ENCODE results near the gene THAP8.
"Not testable (repeated sequence)": the region's sequence is repeated elsewhere in the genome, so short reads cannot be mapped to it uniquely, and the experiment has no call there.

THAP8 gene

GRCh38 chr19:36054119-36054732 lies at the start of gene THAP8:
Gene THAP8, minus strand, starts transcription at chr19:36054285. Its CDS starts 68 bp downstream, at chr19:36054217.
- peak; percentile 98 to 99 for DNase-seq

- DNase-seq, result no peak
These were observed 49.0 kb upstream of the THAP8 start for GRCh38 chr19:36103040-36103626.

- no peak for DNase-seq
These were observed 47.7 kb upstream of the THAP8 start for GRCh38 chr19:36101550-36102327.

GRCh38 chr19:36100476-36100875 lies 46.4 kb upstream of the THAP8 start:
- DNase-seq, result peak in 1 of 2 donors; percentile 16

- DNase-seq, result no peak
These were observed 45.2 kb upstream of the THAP8 start for GRCh38 chr19:36099166-36099785.

- DNase-seq, result no peak
These were observed 43.0 kb upstream of the THAP8 start for GRCh38 chr19:36097036-36097435.

- DNase-seq, result no peak
These were observed 39.6 kb upstream of the THAP8 start for GRCh38 chr19:36093687-36094086.

GRCh38 chr19:36093146-36093662 lies 39.1 kb upstream of the THAP8 start:
- DNase-seq, result no peak

GRCh38 chr19:36092566-36092965 lies 38.5 kb upstream of the THAP8 start:
- no peak for DNase-seq

GRCh38 chr19:36090910-36091695 lies 37.0 kb upstream of the THAP8 start:
- no peak for DNase-seq

GRCh38 chr19:36089847-36090246 lies 35.8 kb upstream of the THAP8 start:
- no peak for DNase-seq

GRCh38 chr19:36086326-36086725 lies 32.2 kb upstream of the THAP8 start:
- DNase-seq, result no peak

- DNase-seq, result no peak
These were observed 30.3 kb upstream of the THAP8 start for GRCh38 chr19:36084231-36085009.

- DNase-seq, result no peak
These were observed 28.8 kb upstream of the THAP8 start for GRCh38 chr19:36082916-36083315.

- no peak for DNase-seq
These were observed 27.8 kb upstream of the THAP8 start for GRCh38 chr19:36081894-36082293.

GRCh38 chr19:36081385-36081784 lies 27.3 kb upstream of the THAP8 start:
- DNase-seq, result no peak

GRCh38 chr19:36079389-36079945 lies 25.4 kb upstream of the THAP8 start:
- DNase-seq, result peak in 1 of 2 donors; percentile 46

- DNase-seq, result no peak
These were observed 19.2 kb upstream of the THAP8 start for GRCh38 chr19:36073121-36073876.

- no peak for DNase-seq
These were observed 18.0 kb upstream of the THAP8 start for GRCh38 chr19:36072081-36072480.

- not testable (repeated sequence) for DNase-seq
These were observed 14.9 kb upstream of the THAP8 start for GRCh38 chr19:36068810-36069499.

Data from inflammatory macrophage treated with lipopolysaccharide for 1 hour (primary cell).